BJ (cell line): ENCODE data around the gene PAEP. TPM values are rescaled to one million over a fixed set of nuclear protein-coding genes. Genes with fewer than 3 reads are reported as not detected.
A peak's percentile ranks its signal among the peaks of the same experiment; 100 is the strongest.

Experiments used
- CTCF ChIA-PET: fragments of 350-600 bp; formaldehyde crosslinking; extraction: SDS; loops from one replicate; lab custom pipeline; 2021; ENCODE audit warnings: antibody characterized with exemption, inconsistent platforms; lab: Yijun Ruan, JAX
- POLR2A ChIA-PET: fragments of 300-600 bp; sonication (Branson Sonifier 250); formaldehyde crosslinking; extraction: SDS; loops from one replicate; lab custom pipeline; 2021; ENCODE audit warnings: antibody characterized with exemption; lab: Charles Lee
- DNase-seq: peaks from one replicate; pipeline ENCODE4 v3.0.0-alpha.2; 2011; ENCODE audit warnings: low read depth
- H3K27me3 ChIP-seq: 2 replicates; pipeline ENCODE4 v1.6.0; 2011; ENCODE audit warnings: low read length; ENCODE audit not compliant: control insufficient read depth, insufficient read depth
- H3K36me3 ChIP-seq: 2 replicates; pipeline ENCODE4 v1.5.1; 2011; ENCODE audit warnings: low read length; ENCODE audit not compliant: control insufficient read depth, insufficient read depth
- H3K4me3 ChIP-seq: 2 replicates; pipeline ENCODE4 v1.5.1; 2011; ENCODE audit warnings: low read depth, mild to moderate bottlenecking, control low read depth, low read length
- polyA plus RNA-seq: library from polyadenylated mRNA; depleted of rRNA; stranded (reverse); fragments of >200 nt; gene quantifications from 2 replicates; pipeline ENCODE4 v1.2.3, GENCODE V29; 2011
- TF ChIP-seq, protein P1 (sequence below): IDR thresholded peaks from 2 replicates; pipeline ENCODE4 v1.5.1; 2011; ENCODE audit warnings: low read depth, mild to moderate bottlenecking, control low read depth, inconsistent platforms, low read length, moderate library complexity; ENCODE audit not compliant: insufficient read depth

PAEP gene
- polyA plus RNA-seq, 1 experiment, result not detected

GRCh38 chr9:135612981-135613910 is 51.7 kb downstream of the PAEP start:
- DNase-seq, result no peak
- no peak overlapping the region for H3K4me3 ChIP-seq
- ChIA-PET POLR2A (no interaction called here), CTCF (interaction anchor here (0.6 to 1.1 kb wide), 3 partner anchors 9 to 575 kb away, joined by 3 to 4 read pairs (median 3); no protein-coding TSS in a partner anchor)
- H3K36me3 ChIP-seq, result no peaks in the 10 kb centered on the region
- H3K27me3 ChIP-seq, result no peaks in the 10 kb centered on the region
- TF ChIP-seq, protein P1, sequence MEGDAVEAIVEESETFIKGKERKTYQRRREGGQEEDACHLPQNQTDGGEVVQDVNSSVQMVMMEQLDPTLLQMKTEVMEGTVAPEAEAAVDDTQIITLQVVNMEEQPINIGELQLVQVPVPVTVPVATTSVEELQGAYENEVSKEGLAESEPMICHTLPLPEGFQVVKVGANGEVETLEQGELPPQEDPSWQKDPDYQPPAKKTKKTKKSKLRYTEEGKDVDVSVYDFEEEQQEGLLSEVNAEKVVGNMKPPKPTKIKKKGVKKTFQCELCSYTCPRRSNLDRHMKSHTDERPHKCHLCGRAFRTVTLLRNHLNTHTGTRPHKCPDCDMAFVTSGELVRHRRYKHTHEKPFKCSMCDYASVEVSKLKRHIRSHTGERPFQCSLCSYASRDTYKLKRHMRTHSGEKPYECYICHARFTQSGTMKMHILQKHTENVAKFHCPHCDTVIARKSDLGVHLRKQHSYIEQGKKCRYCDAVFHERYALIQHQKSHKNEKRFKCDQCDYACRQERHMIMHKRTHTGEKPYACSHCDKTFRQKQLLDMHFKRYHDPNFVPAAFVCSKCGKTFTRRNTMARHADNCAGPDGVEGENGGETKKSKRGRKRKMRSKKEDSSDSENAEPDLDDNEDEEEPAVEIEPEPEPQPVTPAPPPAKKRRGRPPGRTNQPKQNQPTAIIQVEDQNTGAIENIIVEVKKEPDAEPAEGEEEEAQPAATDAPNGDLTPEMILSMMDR, result no peak

DNA sequence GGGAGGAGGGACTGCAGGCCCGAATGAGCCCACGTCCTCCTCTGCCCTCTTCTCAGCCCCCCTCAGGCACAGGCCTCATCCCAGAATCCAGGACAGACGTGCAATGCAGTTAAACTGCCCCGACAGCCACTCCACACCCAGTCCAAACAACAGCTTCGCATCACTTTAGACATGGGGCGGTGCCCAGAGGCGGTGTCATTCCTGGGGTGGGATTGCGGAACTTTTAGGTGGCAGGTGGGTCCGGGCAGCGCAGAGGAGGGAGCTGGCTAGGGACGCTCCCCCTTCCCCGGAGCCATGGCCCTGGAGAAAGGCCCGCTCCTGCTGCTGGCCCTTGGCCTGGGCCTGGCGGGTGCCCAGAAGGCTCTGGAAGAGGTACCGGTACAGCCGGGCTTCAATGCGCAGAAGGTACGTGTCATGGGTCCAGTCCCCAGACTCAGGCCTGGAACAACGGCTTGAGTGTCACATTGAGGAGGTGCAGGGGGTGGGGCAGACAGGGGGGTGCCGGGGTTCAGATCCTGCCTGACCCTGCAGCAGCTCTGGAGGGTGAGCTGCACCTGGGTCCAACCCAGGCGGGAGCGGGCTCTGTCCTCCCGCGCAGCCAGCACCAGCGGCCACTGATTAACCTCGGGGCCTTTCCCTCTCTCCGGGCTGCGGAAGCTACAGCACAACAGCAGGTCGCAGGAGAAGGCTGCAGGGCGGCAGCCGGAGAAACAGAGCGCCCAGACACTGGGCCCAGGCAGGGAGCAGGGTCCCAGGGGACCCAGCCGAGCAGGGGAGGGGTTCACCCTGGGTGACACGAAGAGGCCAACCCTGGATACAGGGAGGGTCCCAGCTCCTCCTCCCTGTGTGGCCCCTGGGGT is 52.6 kb downstream of the PAEP start:
- H3K27me3 ChIP-seq, result no peaks in the 10 kb centered on the region
- TF ChIP-seq, protein P1, result no peak
- H3K4me3 ChIP-seq, result no peak overlapping the region
- no peaks in the 10 kb centered on the region for H3K36me3 ChIP-seq
- DNase-seq, result no peak
- ChIA-PET POLR2A (no interaction called here), CTCF (no interaction called here)

DNA sequence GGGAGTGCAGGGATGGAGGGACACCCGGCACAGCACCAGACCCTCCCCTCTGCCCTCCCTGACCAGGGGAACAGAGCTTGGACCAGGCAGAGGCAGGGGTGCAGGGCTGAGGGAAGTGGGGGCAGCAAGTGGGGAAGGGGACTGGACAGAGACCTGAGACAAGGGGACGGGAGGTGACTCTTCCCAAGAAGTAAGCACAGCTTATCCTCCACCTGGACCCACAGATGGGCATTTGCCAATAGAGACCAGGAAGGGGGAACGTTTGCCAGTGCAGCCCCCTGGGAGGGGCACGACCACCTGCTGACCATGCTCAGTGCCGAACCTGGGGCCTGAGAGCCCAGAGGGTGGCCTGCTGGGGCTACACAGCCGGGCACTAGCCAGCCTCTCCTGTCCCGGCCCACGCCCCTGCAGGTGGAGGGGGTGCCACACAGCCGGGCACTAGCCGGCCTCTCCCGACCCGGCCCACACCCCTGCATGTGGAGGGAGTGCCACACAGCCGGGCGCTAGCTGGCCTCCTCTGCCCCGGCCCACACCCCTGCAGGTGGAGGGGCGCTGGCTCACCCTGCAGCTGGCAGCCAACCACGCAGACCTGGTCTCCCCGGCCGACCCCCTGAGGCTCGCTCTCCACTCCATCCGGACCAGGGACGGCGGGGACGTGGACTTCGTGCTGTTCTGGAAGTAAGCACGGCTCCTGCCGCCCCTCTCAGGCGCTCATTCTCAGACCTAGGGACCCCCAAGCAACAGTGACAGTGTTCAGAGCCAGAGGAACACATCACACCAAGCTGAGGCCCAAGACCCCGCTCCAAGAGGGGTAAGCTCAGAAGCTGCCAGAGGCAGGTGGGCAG is 53.5 kb downstream of the PAEP start:
- ChIA-PET POLR2A (no interaction called here), CTCF (interaction anchor here (2.4 kb wide), 1 partner anchor 12 kb away, joined by 9 read pairs; no protein-coding TSS in a partner anchor)
- Histone ChIP-seq H3K27me3 (no peaks in the 10 kb centered on the region), H3K4me3 (no peak overlapping the region), H3K36me3 (no peaks in the 10 kb centered on the region)
- DNase-seq, result no peak
- TF ChIP-seq, protein P1, result no peak

DNA sequence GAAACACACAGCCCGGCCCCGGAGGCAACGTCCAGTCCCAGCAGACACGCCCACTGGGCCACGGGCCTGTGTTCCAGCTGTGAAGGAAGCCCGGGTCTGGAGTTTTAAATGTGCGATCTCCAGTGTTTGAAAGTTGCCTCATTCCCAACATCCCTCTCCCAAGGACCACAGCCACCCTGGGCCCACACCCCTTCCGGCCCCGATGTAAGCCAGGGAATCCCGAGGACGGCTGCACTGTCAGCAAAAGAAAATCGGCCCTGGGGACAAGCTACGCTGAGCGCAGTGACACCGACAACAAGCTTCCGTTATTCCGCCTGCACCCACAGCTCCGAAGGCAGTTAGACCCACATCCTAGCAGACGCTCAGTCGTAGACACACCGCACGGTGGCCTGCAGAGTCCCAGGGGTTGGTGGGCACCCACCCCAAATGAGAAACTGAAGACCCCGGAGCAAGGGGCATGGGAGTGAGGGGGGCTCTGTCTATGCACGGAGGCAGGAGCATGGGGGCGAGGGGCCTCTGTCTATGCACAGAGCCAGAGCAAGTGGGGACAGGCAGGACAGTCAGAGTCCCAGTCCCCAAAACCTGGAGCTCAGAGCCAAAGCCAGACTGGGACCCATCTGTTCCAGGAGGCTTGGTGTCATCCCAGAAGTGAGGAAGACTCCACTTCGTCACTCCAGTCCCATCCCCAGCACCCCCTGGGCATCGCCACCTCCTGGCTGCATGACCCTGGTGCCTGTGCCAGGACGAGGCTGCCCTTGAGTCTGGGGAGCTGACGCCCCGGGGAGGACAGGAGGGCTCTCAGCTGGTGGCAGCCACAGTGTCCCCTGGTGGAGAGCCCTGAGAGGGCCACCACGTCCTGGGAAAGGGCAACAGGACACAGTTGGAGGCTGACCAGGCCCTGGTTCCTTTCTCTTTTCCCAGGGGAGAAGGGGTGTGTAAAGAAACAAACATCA is 54.4 kb downstream of the PAEP start:
- H3K4me3 ChIP-seq, result no peak overlapping the region
- no peaks in the 10 kb centered on the region for H3K27me3 ChIP-seq
- TF ChIP-seq, protein P1, result 0 out of 2 replicates have a peak, but pooled peaks have one; percentile 10
- DNase-seq, result no peak
- no peaks in the 10 kb centered on the region for H3K36me3 ChIP-seq
- POLR2A ChIA-PET, result no interaction called here
- CTCF ChIA-PET, result interaction anchor here (2.4 kb wide), 1 partner anchor 13 kb away, joined by 9 read pairs; no protein-coding TSS in a partner anchor
